DOHH2 (cell line): ENCODE data around the gene ICA1L.

Experiments used
- EZH2phosphoT487 ChIP-seq: fragments of 200-600 bp; sonication (generic); IDR thresholded peaks from 2 replicates; pipeline ENCODE4 v1.6.1; 2017; ENCODE audit warnings: borderline replicate concordance, mild to moderate bottlenecking, antibody characterized with exemption, low read length, moderate library complexity, mixed read lengths
- TF ChIP-seq, protein P1 (sequence below): fragments of 200-600 bp; sonication (generic); IDR thresholded peaks from one replicate; pipeline ENCODE4 v1.5.1; 2014; ENCODE audit warnings: antibody characterized with exemption, mild to moderate bottlenecking, low read depth, low read length; ENCODE audit not compliant: poor library complexity, severe bottlenecking

DNA sequence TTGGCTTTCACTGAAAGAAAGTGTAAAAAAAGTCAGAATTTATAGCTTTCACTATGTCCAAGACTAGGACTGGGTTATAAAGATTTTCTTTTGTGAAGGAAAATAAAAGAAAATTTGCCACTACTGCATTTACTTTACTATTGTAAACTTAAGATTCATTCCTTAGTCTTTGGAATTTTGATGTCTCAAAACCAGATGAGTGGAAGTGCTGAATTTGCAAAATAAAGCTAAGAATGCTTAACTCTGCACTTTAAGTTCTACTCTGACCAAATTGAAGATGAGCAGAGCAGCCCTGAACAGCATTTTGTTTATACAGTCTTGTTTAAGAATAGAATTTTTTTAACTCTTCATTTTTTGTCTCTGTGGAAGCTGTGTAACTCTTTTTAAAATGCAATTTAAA is 102.4 kb downstream of the ICA1L start:
- TF ChIP-seq, protein P1, sequence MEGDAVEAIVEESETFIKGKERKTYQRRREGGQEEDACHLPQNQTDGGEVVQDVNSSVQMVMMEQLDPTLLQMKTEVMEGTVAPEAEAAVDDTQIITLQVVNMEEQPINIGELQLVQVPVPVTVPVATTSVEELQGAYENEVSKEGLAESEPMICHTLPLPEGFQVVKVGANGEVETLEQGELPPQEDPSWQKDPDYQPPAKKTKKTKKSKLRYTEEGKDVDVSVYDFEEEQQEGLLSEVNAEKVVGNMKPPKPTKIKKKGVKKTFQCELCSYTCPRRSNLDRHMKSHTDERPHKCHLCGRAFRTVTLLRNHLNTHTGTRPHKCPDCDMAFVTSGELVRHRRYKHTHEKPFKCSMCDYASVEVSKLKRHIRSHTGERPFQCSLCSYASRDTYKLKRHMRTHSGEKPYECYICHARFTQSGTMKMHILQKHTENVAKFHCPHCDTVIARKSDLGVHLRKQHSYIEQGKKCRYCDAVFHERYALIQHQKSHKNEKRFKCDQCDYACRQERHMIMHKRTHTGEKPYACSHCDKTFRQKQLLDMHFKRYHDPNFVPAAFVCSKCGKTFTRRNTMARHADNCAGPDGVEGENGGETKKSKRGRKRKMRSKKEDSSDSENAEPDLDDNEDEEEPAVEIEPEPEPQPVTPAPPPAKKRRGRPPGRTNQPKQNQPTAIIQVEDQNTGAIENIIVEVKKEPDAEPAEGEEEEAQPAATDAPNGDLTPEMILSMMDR = no peak
- TF ChIP-seq EZH2phosphoT487 = no peak
